Epithelial cell of esophagus (primary cell): ENCODE data around the gene LGALS4.
"Not testable (repeated sequence)": the region's sequence is repeated elsewhere in the genome, so short reads cannot be mapped to it uniquely, and the experiment has no call there.

Experiments used
- DNase-seq: peaks from one replicate; pipeline ENCODE4 v3.0.0; 2010; ENCODE audit warnings: low read depth
- H3K4me3 ChIP-seq: 2 replicates; pipeline ENCODE4 v1.5.1; 2011; ENCODE audit warnings: mild to moderate bottlenecking, low read length, control low read depth
- CTCF ChIP-seq: IDR thresholded peaks from 2 replicates; pipeline ENCODE4 v1.5.1; 2011; ENCODE audit warnings: low read depth, mild to moderate bottlenecking, low read length, control low read depth, inconsistent platforms; ENCODE audit not compliant: insufficient read depth; ENCODE audit errors: missing control alignments

LGALS4 gene

GRCh38 chr19:38765214-38765613 is 47.5 kb downstream of the LGALS4 start:
- no peak for TF ChIP-seq CTCF
- H3K4me3 ChIP-seq, result no peak overlapping the region
- no peak for DNase-seq

- H3K4me3 ChIP-seq, result no peak overlapping the region
- DNase-seq, result no peak
- no peak for TF ChIP-seq CTCF
Observed at GRCh38 chr19:38763795-38764220, 48.9 kb downstream of the LGALS4 start.

- not testable (repeated sequence) for H3K4me3 ChIP-seq, DNase-seq
Observed at GRCh38 chr19:38761884-38762389, 50.8 kb downstream of the LGALS4 start.

GRCh38 chr19:38760805-38761517 is 51.8 kb downstream of the LGALS4 start:
- DNase-seq, H3K4me3 ChIP-seq: not testable (repeated sequence)

GRCh38 chr19:38759590-38760003 is 53.1 kb downstream of the LGALS4 start:
- no peak for DNase-seq
- TF ChIP-seq CTCF, result no peak
- H3K4me3 ChIP-seq, result no peak overlapping the region

- H3K4me3 ChIP-seq, result not testable (repeated sequence)
Observed at GRCh38 chr19:38754196-38754595, 58.5 kb downstream of the LGALS4 start.

GRCh38 chr19:38753783-38754182 is 59.0 kb downstream of the LGALS4 start:
- H3K4me3 ChIP-seq, DNase-seq: not testable (repeated sequence)

More at GRCh38 chr19:38754196-38754595, 58.5 kb downstream of the LGALS4 start:
- not testable (repeated sequence) for DNase-seq
